HepG2 (cell line): Measurements from ENCODE around the gene LRRC74B. TPM values are rescaled to one million over a fixed set of nuclear protein-coding genes. Genes with fewer than 3 reads are reported as not detected.

ENCODE experiments used
- ATAC-seq: fragments of 200-7000 bp; cut with Tn5 transposase; 3 replicates; pipeline ENCODE4 v1.9.1; 2020; ENCODE audit warnings: mild to moderate bottlenecking, moderate library complexity
- BruUV-seq: library from RNA; stranded (reverse); fragments of 400-500 nt; replicated peaks from 2 replicates; lab custom pipeline; 2021; lab: Mats Ljungman, UMichigan
- CTCF ChIA-PET: fragments of 300-600 bp; formaldehyde crosslinking; extraction: SDS; loops from one replicate; lab custom pipeline; 2021; ENCODE audit warnings: low total read pairs, inconsistent platforms, low intra/inter-chr PET ratio; lab: Yijun Ruan, JAX
- POLR2A ChIA-PET: fragments of 350-600 bp; sonication (Branson Sonifier 250); formaldehyde crosslinking; loops from one replicate; lab custom pipeline; 2020; ENCODE audit warnings: antibody characterized with exemption, inconsistent platforms; lab: Yijun Ruan, JAX
- DNase-seq: peaks from one replicate; pipeline ENCODE4 v3.0.0-alpha.2; 2015; ENCODE audit warnings: low spot score
- FAIRE-seq: peaks from 3 replicates; lab custom pipeline; 2011; peaks lifted over from hg19 to GRCh38; lab: Jason Lieb, UNC
- H2AFZ ChIP-seq: one replicate; pipeline ENCODE4 v1.6.1; 2011; ENCODE audit warnings: low read length, inconsistent platforms
- H3K27ac ChIP-seq: fragments of 300-600 bp; 3 replicates; pipeline ENCODE4 v1.8.0; 2011; ENCODE audit warnings: mixed run types, mild to moderate bottlenecking, mixed read lengths, low read length, inconsistent platforms; ENCODE audit not compliant: insufficient read depth; ENCODE audit errors: extremely low read length
- H3K27me3 ChIP-seq, 2 experiments: fragments of 200-600 bp in 1 of 2; 2 replicates in 1 of 2; 3 replicates in 1 of 2; pipeline versions ENCODE4 v1.6.0 to v1.8.0; 2011; ENCODE audit warnings: low read length in 2 of 2, mild to moderate bottlenecking in 2 of 2, moderate library complexity in 2 of 2, inconsistent platforms in 1 of 2; ENCODE audit not compliant: insufficient read depth in 2 of 2, control insufficient read depth in 1 of 2
- H3K36me3 ChIP-seq, 2 experiments: fragments of 200-600 bp in 1 of 2; replicated peaks in 1 of 2; 2 replicates in 1 of 2; 3 replicates in 1 of 2; pipeline versions ENCODE4 v1.5.1 to v1.8.0; 2011; ENCODE audit warnings: low read length in 2 of 2, inconsistent platforms in 1 of 2; ENCODE audit not compliant: insufficient read depth in 2 of 2, control insufficient read depth in 1 of 2
- H3K4me1 ChIP-seq: 2 replicates; pipeline ENCODE4 v1.5.1; 2012; ENCODE audit warnings: low read length, inconsistent platforms; ENCODE audit not compliant: insufficient read depth
- H3K4me2 ChIP-seq: 2 replicates; pipeline ENCODE4 v1.6.0; 2011; ENCODE audit warnings: low read depth, low read length, inconsistent platforms
- H3K4me3 ChIP-seq, 3 experiments: fragments of 200-600 bp in 1 of 3; sonication (generic), shearing (Covaris generic) in 1 of 3; replicated peaks in 1 of 3; 2 replicates each; pipeline ENCODE4 v1.5.1; 2011 to 2016; ENCODE audit warnings: low read length in 3 of 3, inconsistent platforms in 2 of 3, low read depth in 2 of 3, mild to moderate bottlenecking in 2 of 3, control low read depth in 1 of 3, mixed read lengths in 1 of 3; ENCODE audit not compliant: insufficient read depth in 1 of 3
- H3K79me2 ChIP-seq: one replicate; pipeline ENCODE4 v1.6.1; 2011; ENCODE audit warnings: low read length, inconsistent platforms; ENCODE audit not compliant: insufficient read depth
- H3K9ac ChIP-seq: 2 replicates; pipeline ENCODE4 v1.6.0; 2011; ENCODE audit warnings: mild to moderate bottlenecking, low read depth, low read length, inconsistent platforms; ENCODE audit not compliant: insufficient read depth
- H3K9me3 ChIP-seq: 2 replicates; pipeline ENCODE4 v1.5.1; 2012; ENCODE audit warnings: mild to moderate bottlenecking, low read length
- H4K20me1 ChIP-seq: 2 replicates; pipeline ENCODE4 v1.6.0; 2011; ENCODE audit warnings: inconsistent platforms, mild to moderate bottlenecking, low read length, moderate library complexity; ENCODE audit not compliant: insufficient read depth
- NAIF1 ChIP-seq: sonication (generic); formaldehyde crosslinking; IDR thresholded peaks from 2 replicates; pipeline ENCODE4 v1.5.0; 2020; ENCODE audit warnings: mild to moderate bottlenecking, missing genetic modification reagents, borderline replicate concordance
- ZMYM4 ChIP-seq: sonication (generic); formaldehyde crosslinking; IDR thresholded peaks from 2 replicates; pipeline ENCODE4 v1.8.1; 2023; ENCODE audit warnings: mild to moderate bottlenecking, missing genetic modification reagents
- ZNF543 ChIP-seq: sonication (generic); formaldehyde crosslinking; IDR thresholded peaks from 2 replicates; pipeline ENCODE4 v1.4.0; 2020; ENCODE audit warnings: mild to moderate bottlenecking, missing genetic modification reagents
- in situ Hi-C: cut with HindIII; loops from 2 replicates; pipeline ENCODE4 v1.10.0; 2017; ENCODE audit warnings: low pct_unique_long_range_greater_than_20kb; ENCODE audit not compliant: extremely low pct_ligation_motif_present
- intact Hi-C: fragments of 100-400 bp; cut with micrococcal nuclease; formaldehyde crosslinking; loops from one replicate; pipeline ENCODE4 v1.10.0; 2022; ENCODE audit not compliant: unreplicated experiment
- polyA plus RNA-seq, 8 experiments: library from polyadenylated mRNA; depleted of rRNA in 3 of 8; stranded (reverse) in 7 of 8; unstranded in 1 of 8; fragments of >200 nt; fragmentation: Illumina TruSeq in 4 of 8; extraction: Trizol in 4 of 8; gene quantifications; 2 replicates each; pipeline versions ENCODE4 v1.2.1 to v1.2.3, GENCODE V29; 2011 to 2016; ENCODE audit warnings: low read depth in 4 of 8, missing spikeins in 1 of 8, mixed read lengths in 1 of 8; ENCODE audit not compliant: insufficient read depth in 1 of 8
- total RNA-seq, 5 experiments: library from RNA; depleted of rRNA; stranded (reverse); fragments of >200 nt; fragmentation: Illumina TruSeq; extraction: Trizol; gene quantifications; 2 replicates each; pipeline ENCODE4 v1.2.3, GENCODE V29; 2016; ENCODE audit warnings: low read depth in 1 of 5
- TF ChIP-seq, protein P1 (sequence below): sonication (generic); formaldehyde crosslinking; IDR thresholded peaks from 2 replicates; pipeline ENCODE4 v1.4.0; 2020; ENCODE audit warnings: missing genetic modification reagents
- TF ChIP-seq, protein P2 (sequence below): sonication (generic); formaldehyde crosslinking; IDR thresholded peaks from 2 replicates; pipeline ENCODE4 v1.5.0; 2020; ENCODE audit warnings: missing genetic modification reagents
- TF ChIP-seq, protein P3 (sequence below): IDR thresholded peaks from 2 replicates; pipeline ENCODE4 v1.6.1; 2018; ENCODE audit warnings: missing genetic modification reagents, mild to moderate bottlenecking, missing compliant biosample characterization
- TF ChIP-seq, protein P4 (sequence below): sonication (generic); formaldehyde crosslinking; IDR thresholded peaks from one replicate; pipeline ENCODE4 v1.5.1; 2020; ENCODE audit warnings: mild to moderate bottlenecking, missing genetic modification reagents; ENCODE audit errors: not compliant biosample characterization

Gene LRRC74B
- total and polyA plus RNA-seq, 2 of the 13 experiments (the other 11 are each of a cell fraction or from before 2014, with no cell fraction given): not detected

DNA sequence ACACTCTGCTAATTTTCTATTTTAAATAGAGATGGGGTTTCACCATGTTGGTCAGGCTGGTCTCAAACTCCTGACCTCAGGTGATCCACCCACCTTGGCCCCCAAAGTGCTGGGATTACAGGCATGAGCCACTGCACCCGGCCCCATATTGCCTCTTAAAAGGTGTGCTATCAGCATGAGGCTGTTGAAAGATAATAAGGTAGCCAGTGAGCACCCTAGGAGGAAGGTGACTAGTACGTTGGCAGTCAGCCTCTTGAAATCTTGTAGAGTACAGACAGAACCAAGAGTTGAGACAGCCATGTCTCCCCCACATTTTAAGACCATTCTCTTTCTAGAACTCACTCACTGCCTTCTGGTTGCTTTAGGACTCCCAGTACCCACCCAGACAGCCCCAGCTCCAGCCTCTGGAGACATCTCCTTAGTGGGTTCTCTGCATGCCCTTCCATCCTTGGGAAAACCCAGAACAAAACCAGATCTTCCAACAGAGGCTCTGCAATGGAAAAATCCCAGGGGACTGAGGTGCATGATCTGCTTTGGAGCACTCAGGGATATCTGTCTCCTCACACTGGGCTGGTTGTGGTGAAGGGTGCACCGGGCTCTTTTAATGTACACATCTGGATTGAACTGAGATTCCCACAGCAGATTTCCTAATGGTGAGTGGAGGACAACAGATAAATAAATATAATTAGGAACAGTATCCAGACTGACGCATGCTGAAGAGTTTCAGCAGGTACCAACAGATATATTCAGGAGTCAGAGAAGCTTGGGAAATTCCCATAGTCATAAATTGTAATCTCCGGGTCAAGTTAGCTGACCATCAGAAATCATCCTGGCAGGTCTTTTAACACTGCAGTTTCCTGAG lies 49.4 kb downstream of the LRRC74B start (continued):
- TF ChIP-seq, protein P1, sequence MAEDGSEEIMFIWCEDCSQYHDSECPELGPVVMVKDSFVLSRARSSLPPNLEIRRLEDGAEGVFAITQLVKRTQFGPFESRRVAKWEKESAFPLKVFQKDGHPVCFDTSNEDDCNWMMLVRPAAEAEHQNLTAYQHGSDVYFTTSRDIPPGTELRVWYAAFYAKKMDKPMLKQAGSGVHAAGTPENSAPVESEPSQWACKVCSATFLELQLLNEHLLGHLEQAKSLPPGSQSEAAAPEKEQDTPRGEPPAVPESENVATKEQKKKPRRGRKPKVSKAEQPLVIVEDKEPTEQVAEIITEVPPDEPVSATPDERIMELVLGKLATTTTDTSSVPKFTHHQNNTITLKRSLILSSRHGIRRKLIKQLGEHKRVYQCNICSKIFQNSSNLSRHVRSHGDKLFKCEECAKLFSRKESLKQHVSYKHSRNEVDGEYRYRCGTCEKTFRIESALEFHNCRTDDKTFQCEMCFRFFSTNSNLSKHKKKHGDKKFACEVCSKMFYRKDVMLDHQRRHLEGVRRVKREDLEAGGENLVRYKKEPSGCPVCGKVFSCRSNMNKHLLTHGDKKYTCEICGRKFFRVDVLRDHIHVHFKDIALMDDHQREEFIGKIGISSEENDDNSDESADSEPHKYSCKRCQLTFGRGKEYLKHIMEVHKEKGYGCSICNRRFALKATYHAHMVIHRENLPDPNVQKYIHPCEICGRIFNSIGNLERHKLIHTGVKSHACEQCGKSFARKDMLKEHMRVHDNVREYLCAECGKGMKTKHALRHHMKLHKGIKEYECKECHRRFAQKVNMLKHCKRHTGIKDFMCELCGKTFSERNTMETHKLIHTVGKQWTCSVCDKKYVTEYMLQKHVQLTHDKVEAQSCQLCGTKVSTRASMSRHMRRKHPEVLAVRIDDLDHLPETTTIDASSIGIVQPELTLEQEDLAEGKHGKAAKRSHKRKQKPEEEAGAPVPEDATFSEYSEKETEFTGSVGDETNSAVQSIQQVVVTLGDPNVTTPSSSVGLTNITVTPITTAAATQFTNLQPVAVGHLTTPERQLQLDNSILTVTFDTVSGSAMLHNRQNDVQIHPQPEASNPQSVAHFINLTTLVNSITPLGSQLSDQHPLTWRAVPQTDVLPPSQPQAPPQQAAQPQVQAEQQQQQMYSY (CRISPR knock-in tag): no peak
- no peak for TF ChIP-seq ZNF543

DNA sequence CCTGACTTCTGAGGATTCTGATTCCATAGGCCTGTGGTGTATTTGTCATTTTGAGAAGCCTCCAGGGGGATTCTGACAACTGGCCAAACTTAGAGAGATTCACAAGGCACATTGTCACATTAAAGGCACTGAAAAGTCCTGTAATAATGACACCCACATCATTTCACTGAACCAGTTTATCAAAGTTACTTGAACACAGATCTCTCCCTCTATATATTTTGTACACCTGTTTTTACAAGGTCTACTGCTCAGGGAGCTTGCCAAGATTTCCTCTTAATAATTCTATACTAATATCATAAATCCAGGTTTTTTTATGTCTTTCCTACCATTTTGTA lies 50.0 kb downstream of the LRRC74B start:
- Histone ChIP-seq H3K9me3 (no peaks in the 10 kb centered on the region), H3K79me2 (no peaks in the 10 kb centered on the region), H3K9ac (no peak overlapping the region), H3K36me3 (no peaks in the 10 kb centered on the region), H3K27ac (no peak overlapping the region), H2AFZ (no peak overlapping the region), H3K4me2 (no peak overlapping the region), H4K20me1 (no peaks in the 10 kb centered on the region), H3K4me3 (no peak overlapping the region), H3K4me1 (no peaks in the 10 kb centered on the region), H3K27me3 (no peaks in the 10 kb centered on the region; a peak in 1 of 5 replicates)
- ChIA-PET CTCF (no interaction called here), POLR2A (no interaction called here)
- no TSS peak for BruUV-seq
- FAIRE-seq: no peak
- in situ Hi-C loops: no loop called here
- intact Hi-C loops: no loop called here
- DNase-seq: no peak
- ATAC-seq: no peak
- TF ChIP-seq ZMYM4 (CRISPR knock-in tag): no peak
- TF ChIP-seq, protein P2, sequence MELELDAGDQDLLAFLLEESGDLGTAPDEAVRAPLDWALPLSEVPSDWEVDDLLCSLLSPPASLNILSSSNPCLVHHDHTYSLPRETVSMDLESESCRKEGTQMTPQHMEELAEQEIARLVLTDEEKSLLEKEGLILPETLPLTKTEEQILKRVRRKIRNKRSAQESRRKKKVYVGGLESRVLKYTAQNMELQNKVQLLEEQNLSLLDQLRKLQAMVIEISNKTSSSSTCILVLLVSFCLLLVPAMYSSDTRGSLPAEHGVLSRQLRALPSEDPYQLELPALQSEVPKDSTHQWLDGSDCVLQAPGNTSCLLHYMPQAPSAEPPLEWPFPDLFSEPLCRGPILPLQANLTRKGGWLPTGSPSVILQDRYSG (CRISPR knock-in tag): no peak
- TF ChIP-seq, protein P3, sequence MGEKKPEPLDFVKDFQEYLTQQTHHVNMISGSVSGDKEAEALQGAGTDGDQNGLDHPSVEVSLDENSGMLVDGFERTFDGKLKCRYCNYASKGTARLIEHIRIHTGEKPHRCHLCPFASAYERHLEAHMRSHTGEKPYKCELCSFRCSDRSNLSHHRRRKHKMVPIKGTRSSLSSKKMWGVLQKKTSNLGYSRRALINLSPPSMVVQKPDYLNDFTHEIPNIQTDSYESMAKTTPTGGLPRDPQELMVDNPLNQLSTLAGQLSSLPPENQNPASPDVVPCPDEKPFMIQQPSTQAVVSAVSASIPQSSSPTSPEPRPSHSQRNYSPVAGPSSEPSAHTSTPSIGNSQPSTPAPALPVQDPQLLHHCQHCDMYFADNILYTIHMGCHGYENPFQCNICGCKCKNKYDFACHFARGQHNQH: no peak
- TF ChIP-seq NAIF1 (CRISPR knock-in tag): no peak
- TF ChIP-seq, protein P4, sequence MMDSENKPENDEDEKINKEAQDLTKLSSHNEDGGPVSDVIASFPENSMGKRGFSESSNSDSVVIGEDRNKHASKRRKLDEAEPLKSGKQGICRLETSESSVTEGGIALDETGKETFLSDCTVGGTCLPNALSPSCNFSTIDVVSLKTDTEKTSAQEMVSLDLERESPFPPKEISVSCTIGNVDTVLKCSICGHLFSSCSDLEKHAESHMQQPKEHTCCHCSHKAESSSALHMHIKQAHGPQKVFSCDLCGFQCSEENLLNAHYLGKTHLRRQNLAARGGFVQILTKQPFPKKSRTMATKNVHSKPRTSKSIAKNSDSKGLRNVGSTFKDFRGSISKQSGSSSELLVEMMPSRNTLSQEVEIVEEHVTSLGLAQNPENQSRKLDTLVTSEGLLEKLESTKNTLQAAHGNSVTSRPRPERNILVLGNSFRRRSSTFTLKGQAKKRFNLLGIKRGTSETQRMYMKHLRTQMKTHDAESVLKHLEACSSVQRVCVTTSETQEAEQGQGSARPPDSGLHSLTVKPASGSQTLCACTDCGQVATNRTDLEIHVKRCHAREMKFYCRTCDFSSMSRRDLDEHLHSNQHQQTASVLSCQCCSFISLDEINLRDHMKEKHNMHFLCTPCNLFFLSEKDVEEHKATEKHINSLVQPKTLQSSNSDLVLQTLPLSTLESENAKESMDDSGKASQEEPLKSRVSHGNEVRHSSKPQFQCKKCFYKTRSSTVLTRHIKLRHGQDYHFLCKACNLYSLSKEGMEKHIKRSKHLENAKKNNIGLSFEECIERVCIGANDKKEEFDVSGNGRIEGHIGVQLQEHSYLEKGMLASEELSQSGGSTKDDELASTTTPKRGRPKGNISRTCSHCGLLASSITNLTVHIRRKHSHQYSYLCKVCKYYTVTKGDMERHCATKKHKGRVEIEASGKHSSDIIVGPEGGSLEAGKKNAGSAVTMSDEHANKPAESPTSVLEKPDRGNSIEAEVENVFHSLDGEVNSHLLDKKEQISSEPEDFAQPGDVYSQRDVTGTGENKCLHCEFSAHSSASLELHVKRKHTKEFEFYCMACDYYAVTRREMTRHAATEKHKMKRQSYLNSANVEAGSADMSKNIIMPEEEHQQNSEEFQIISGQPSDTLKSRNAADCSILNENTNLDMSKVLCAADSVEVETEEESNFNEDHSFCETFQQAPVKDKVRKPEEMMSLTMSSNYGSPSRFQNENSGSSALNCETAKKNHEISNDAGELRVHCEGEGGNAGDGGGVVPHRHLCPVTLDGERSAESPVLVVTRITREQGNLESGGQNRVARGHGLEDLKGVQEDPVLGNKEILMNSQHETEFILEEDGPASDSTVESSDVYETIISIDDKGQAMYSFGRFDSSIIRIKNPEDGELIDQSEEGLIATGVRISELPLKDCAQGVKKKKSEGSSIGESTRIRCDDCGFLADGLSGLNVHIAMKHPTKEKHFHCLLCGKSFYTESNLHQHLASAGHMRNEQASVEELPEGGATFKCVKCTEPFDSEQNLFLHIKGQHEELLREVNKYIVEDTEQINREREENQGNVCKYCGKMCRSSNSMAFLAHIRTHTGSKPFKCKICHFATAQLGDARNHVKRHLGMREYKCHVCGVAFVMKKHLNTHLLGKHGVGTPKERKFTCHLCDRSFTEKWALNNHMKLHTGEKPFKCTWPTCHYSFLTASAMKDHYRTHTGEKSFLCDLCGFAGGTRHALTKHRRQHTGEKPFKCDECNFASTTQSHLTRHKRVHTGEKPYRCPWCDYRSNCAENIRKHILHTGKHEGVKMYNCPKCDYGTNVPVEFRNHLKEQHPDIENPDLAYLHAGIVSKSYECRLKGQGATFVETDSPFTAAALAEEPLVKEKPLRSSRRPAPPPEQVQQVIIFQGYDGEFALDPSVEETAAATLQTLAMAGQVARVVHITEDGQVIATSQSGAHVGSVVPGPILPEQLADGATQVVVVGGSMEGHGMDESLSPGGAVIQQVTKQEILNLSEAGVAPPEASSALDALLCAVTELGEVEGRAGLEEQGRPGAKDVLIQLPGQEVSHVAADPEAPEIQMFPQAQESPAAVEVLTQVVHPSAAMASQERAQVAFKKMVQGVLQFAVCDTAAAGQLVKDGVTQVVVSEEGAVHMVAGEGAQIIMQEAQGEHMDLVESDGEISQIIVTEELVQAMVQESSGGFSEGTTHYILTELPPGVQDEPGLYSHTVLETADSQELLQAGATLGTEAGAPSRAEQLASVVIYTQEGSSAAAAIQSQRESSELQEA (CRISPR knock-in tag): no peak
